SHP77 treated with DMSO at 0.1 percent for 48 hours (cell line): ENCODE data around the gene TDRD6.
"Not testable (repeated sequence)": the region's sequence is repeated elsewhere in the genome, so short reads cannot be mapped to it uniquely, and the experiment has no call there.

Experiments used
- DNase-seq: peaks from one replicate; lab custom pipeline; 2025; lab: John Stamatoyannopoulos, UW

TDRD6 gene, protein sequence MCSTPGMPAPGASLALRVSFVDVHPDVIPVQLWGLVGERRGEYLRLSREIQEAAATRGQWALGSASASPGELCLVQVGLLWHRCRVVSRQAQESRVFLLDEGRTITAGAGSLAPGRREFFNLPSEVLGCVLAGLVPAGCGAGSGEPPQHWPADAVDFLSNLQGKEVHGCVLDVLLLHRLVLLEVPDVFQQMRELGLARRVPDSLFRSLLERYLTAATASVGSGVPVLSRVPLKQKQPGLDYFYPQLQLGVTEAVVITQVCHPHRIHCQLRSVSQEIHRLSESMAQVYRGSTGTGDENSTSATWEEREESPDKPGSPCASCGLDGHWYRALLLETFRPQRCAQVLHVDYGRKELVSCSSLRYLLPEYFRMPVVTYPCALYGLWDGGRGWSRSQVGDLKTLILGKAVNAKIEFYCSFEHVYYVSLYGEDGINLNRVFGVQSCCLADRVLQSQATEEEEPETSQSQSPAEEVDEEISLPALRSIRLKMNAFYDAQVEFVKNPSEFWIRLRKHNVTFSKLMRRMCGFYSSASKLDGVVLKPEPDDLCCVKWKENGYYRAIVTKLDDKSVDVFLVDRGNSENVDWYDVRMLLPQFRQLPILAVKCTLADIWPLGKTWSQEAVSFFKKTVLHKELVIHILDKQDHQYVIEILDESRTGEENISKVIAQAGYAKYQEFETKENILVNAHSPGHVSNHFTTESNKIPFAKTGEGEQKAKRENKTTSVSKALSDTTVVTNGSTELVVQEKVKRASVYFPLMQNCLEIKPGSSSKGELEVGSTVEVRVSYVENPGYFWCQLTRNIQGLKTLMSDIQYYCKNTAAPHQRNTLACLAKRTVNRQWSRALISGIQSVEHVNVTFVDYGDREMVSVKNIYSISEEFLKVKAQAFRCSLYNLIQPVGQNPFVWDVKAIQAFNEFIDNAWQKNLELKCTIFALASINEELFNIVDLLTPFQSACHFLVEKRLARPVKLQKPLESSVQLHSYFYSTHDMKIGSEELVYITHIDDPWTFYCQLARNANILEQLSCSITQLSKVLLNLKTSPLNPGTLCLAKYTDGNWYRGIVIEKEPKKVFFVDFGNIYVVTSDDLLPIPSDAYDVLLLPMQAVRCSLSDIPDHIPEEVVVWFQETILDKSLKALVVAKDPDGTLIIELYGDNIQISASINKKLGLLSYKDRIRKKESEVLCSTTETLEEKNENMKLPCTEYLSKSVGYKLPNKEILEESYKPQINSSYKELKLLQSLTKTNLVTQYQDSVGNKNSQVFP (N-terminal part only)

DNA sequence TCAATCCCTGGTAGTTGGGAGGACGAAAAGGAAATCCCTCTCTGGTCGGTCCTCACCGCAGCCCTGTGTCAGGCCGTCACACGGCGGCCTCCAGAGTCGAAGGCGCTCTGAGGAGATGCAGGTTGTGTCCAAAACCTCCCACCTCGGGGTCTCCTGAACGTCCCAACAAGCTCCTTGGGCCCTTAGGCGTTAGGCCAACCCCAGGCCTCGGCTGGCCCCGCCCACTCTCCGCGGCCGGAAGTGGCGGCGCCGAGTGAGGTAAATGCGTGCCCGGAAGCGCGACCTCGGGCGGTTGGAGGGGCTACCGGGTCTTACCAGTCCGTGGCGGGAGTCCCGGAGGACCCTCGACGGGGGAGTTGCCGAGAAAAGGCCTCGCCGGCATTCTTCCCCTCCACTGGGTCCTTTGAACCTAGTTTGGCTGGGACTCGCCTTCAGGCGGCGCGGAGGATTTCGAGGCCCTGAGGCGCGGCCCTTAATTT lies at the start of gene TDRD6:
Gene TDRD6, plus strand, starts transcription at position 267 of the 479 bp plus-strand sequence. CDS start 244 bp downstream, outside the sequence.
- DNase-seq, result no peak

DNA sequence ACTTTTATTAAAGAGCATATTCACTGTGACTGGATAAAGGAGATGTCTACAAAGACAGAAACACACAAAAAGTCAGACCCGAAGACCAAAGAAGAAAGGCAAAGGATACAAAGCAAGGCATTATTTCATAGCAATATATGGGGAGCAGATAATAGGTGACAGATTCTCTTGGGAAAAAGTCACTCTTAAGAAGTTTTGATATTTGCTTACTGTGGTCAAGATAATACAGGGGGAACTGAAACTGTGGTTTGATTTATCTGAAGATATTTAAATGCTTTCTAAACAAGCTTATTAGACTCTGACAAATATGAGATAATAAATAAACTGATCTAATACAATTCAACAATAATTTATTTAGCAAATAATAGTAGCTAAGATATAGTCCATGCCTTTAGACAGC lies 49.8 kb upstream of the TDRD6 start:
- no peak for DNase-seq

DNA sequence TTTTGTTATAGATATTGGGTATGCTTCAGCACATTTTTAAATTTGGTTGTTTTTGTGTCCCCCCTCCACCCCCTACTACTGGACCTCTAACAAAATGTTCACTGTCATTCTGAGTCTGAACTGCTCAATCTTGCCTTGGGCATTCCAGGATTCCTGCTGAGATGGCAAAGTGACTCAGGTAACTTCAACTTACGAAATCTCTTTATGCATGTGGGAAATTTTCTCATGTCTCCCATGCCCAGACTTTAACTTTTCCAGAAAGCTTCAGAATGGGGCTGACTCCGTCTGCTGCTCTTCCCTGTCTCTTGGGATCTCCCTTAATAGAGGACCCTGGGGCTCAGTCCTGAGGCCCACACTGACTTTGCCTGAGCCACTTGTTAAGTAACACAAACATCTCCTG lies 49.0 kb upstream of the TDRD6 start:
- no peak for DNase-seq

DNA sequence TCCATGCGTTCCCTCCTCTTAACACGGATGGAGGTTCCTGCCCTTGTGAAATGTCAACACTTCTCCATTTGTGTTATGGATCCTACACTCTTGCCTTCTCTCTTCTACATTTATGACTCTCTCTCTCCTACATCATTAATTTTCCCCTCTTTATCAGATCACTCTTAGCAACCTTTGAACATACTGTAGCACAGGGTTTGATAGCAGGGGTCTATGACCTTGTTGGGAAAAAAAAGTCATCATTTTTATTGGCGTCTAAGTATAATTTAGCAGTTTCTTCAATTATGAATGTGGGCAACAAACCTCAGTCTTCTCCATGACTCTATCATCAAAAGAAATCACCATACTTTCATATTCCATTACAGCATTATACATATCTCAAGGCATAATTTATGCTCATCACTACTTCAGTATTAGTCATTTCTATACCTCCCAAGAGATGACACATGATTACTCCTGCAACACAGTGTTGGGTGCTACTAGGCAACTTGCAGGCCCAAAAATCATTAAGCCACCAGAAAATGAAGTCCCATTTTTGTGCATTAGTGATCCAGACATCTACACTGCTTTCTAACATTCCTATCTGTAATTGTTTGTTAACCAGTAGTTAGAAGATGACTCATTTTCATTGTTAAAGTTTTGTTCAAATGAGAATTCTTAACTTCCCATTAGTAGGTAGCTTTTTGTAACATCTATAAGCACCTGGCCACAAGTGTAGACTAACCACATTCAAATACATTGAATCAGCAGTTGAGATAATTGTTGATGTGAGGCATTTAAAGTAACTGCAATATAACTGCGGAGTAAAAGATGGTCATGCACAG lies 44.5 kb upstream of the TDRD6 start:
- DNase-seq, result no peak

DNA sequence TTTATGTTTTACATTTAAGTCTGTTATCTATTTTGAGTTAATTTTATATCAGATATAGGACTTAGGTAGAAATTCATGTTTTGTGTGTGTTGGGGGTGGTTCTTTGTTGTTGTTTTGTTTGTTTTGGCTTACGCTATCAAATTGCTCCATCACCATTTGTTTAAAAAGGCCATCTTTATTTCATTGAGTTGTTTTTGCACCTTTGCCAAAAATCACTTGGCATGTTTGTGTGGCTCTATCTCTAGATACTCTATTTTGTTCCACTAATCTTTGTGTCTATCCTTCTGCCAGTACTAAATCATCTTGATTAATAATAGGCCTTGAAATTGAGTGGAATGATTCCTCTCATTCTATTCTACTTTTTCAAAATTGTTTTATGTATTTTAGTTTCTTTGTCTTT lies 42.4 kb upstream of the TDRD6 start:
- DNase-seq, result no peak

DNA sequence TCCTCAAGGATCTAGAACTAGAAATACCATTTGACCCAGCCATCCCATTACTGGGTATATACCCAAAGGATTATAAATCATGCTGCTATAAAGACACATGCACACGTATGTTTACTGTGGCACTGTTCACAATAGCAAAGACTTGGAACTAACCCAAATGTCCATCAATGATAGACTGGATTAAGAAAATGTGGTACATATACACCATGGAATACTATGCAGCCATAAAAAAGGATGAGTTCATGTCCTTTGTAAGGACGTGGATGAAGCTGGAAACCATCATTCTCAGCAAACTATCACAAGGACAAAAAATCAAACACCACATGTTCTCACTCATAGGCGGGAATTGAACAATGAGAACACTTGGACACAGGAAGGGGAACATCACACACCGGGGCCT lies 39.6 kb upstream of the TDRD6 start:
- DNase-seq, result not testable (repeated sequence)

DNA sequence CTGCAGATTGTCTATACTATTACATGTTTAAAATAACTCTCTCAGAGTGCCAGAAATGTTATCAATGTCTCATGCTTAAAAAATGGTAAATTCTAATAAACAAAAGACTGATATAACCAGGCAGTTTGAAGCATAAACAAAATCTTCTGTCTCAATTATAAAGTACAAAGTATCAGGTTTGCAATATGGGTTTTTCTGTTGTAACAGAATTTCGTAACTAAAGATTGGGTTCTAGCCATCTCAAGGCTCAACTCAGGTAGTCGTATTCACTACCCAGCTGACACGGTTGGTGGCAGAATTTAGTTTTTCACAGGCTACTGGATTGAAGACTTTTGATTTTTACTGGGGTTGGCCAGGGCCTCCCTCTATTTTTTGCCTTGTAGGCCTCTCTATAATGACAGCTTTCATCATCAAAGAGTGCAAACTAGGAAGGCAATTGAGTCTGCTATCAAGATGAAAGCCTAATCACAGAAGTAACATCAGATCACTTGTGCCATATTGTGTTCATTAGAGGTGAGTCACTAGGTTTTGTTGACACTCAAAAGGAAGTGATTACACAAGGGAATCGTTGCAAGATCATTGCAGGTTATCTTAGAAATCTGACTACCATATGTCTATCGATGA lies 38.7 kb upstream of the TDRD6 start:
- no peak for DNase-seq

DNA sequence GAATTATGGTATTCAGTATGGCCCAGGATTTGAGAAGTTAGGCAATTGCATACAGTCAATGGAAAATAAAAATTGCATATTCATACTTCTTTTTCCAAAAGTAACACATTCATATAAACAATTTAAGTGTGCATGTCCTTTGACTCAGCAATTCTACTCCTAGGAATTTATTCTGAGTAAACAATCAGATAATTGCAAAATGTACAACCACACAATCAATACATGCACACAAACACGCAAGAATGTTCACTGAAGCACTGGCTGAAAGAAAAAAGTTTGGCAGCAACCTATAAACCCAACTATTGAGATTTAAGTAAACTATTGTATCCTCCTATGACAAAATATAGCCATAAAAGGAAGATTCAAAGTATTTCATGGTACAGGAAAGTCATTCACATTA lies 36.7 kb upstream of the TDRD6 start:
- DNase-seq, result no peak

DNA sequence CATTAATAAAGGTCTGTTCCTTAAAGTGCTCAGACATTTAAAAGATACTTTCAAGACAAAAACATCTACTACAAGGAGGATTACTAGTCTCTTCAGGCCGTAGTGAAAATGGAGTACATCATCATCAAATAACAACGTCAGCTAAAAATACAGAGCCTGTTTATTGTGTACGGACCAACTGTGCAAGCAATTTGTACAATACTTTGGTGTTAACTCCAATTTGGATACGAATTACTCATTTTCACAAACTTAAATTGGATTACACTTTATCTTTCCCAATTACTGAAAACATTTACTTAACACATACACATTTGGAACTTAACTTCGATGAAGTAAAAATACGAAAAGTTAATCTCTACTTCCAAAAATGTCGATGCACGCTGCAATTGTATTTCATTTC lies 35.9 kb upstream of the TDRD6 start:
- no peak for DNase-seq

DNA sequence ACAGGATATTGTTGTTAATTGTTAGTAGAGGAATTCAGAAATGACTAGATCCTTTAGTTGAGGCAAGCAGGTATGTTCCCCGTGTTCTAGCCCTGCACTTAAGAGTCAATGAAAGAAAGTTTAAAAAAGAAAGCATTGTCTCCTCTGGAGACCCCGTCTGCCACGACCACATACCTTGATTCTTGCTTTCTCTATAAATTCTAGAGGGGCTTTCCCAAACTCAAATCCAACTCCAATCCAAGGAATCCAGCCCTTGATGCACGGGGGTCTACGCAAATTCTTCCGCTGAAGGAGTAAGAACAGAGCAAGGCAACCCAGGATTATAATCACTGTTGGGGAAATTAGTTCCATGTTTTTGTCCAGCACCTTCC lies 35.5 kb upstream of the TDRD6 start:
- DNase-seq, result no peak

DNA sequence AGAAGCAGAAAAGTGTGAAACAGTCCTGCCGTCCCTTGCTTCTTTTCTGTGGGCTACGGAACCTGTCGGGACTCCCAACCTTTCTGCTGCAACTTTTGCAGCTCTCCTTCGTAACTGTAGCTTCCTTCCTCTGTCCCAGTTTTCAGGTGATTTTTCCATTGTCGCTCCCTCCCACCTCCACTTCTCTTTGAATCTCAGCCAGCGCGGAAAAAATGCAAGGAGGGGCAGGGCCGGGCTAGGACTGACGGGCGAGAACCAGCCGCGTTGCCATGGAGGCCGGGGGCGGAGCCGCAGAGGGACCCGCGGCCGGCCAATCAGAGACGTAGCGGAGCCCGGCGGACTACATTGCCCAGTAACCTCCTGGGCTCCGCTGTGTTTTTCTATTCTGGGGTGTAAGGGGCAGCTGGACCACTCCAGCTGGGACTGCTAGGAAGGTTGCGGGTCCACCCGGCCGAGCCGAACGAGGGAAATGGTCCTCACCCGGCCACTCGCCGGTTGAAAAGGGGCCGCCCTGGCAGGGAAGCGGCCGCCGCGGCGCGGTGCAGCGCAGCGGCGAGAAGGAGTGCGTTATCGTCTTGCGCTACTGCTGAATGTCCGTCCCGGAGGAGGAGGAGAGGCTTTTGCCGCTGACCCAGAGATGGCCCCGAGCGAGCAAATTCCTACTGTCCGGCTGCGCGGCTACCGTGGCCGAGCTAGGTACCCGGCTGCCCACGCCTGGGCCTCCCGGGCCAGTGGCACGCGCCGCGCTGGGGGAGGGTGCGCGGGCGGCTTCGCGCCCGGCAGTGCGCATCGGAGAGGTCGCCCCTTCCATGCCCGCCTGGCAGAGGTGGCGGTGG lies 34.9 kb upstream of the TDRD6 start, which contains the start of the genes CYP39A1 and SLC25A27:
Gene CYP39A1, minus strand, starts transcription at position 216 of the 836 bp plus-strand sequence. CDS start 236 bp downstream, outside the sequence.
Gene SLC25A27, plus strand, starts transcription at position 373 of the 836 bp plus-strand sequence. Its CDS starts 218 bp downstream, at position 591.
- DNase-seq, result peak; percentile 88

DNA sequence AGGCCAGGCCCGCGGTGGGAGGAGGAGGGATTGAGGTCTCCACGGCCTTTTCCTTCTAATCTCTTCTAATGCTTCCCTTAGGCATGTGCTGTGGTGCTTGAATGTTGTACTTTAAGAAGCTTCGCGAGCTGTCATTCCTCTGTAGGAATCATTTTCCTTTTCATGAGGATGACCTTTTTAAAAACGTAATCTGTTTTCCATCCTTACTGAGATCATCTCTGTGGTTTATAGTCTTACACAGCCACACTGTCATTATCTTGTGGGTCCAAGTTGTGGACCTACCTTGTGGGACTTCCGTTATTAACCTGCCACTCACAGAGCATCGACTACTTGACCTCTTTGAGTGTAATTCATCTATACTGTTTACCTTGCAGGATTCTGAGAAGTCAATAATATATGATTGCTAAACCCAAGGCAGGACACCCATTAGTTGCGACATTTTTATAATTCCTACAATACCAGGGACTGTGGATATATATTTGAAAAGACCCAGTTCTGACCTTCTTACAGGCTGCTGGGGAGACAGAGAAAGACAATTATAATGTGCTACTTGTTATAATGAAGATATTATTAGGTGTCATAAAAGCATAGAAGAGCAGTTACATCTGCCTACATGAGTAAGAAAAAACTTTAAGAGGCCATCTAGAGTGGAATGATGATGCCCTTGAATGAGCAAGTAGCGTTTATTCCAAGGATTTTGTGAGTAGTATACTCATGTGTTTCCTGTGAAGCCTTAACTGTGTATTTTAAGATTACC lies 34.1 kb upstream of the TDRD6 start:
- no peak for DNase-seq

DNA sequence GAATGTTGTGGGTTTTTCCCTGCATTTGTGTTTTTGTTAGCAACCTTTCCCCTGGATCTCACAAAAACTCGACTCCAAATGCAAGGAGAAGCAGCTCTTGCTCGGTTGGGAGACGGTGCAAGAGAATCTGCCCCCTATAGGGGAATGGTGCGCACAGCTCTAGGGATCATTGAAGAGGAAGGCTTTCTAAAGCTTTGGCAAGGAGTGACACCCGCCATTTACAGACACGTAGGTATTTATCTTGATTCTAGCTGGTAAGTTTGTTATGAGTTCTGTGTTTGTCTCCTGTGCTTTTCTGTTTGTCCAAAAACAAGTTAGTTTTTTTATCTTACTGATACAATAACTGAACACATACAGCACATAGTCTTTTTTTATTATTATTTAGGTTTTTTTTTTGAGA lies 31.9 kb upstream of the TDRD6 start:
- DNase-seq, result no peak

DNA sequence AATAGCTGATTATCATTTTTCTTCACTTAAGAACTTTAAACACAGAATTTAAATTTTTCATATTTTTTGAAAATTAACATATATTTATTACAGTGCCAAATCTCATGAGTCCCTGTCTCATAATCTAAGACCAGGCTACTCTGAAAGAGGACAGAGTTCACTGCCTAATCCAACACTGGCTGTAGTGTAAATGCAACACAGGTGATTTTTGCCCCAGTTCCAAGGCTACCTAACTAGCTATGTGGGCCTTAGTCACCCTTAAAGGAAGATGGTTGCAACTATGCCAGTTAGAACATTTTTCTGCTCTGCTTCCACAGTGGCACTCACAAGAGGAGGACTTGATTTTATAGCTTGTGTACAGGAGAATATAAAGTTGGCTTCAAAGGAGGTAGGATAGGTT lies 30.0 kb upstream of the TDRD6 start:
- DNase-seq, result no peak

DNA sequence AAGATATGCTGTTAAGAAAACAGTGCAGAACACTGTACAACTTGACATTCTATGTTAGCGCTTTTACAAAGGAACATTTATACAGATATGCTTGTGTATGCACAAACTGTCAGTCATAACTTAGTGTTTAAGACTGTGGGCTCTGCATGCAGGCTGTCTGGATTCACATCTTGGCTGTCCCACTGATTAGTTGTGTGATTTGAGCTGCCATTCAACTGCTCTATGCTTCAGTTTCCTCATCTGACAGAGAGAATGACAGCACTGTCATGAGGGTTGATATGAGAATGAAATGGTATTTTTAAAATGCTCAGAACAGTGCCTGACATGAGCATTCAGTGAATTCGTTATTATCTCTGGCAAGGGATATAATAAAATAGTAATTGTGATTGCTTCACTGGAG lies 26.2 kb upstream of the TDRD6 start:
- no peak for DNase-seq

DNA sequence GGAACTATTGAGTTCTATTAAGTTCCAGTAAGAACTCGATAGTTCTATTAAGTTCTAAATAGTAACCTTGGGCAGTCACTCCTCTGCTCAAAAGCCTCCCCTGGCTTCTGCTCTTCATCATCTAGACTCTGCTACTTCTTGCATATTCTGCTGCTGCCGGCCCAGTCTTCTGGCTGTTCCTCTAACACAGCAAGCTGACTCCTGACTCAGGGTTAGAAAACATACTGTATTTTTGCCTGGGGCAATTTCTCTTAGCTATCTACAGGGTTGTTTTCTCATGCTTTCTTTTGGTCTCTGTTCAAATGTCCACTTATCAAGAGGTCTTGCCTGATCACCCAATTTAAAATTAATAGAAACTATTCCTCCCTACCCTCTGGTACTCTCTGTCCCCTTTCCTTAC lies 20.3 kb upstream of the TDRD6 start:
- DNase-seq, result no peak

DNA sequence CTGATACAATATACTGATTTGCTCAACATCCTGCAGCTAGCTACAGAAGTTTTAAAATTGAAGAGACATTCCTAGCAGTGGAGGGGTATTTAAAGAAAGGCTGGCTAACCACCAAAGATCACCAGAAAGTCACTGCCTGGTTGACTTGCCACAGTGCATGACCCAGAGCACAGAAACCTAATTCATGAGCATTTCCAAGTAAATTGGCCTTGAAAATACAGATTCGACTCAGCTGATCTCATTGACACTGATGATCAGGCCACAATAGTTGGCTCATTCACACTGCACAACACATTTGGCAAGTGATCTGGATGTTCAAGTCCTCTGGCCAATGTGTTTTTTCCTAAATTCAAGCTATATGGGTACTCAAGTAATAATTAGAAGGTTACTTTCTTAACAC lies 13.3 kb upstream of the TDRD6 start:
- DNase-seq, result no peak

DNA sequence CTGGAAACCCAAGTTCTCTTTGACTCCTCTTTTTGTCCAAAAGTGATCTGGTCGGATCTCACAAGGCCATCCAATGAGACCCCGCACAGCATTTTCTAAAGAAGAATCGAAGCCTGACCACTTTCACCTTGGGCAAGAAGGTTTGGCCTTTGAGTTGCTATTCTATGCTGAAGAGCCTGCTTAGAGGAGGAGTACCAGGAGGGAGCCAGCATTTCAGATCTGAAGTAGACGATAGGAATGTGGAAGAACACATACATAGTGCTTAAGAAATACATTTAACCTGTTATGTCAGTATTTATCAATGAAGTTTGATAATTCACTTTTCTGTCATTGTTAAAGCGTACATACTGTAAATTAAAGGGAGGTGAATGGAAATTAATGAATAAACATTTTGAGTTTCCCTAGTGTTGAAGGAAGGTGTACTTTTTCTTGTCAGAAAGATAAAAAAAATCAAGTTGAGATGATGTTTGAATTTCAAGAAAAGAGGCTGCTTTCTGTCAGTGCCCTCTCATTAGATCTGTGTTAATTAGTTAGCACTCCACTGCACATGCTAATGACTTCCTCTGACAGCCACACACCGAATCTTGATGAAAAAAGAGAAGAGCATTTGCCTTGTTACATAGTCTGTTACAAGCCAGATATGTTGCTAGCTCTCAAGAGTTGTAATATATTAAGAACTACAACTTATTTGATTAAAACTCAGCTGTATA lies 10.9 kb upstream of the TDRD6 start:
- no peak for DNase-seq
